ENCODE measurements around the gene PHLDB2. TPM values are rescaled to one million over a fixed set of nuclear protein-coding genes. Genes with fewer than 3 reads are reported as not detected.
A peak's percentile ranks its signal among the peaks of the same experiment; 100 is the strongest.

Gene PHLDB2
- total and polyA plus RNA-seq, 2 of the 13 experiments (the other 11 are each of a cell fraction or from before 2014, with no cell fraction given), result 8.4 to 23.6 TPM

- TF ChIP-seq TRIM22 (IDR thresholded peaks at IDR 0.05) (no peak), ZFP82 (CRISPR knock-in tag; IDR thresholded peaks at IDR 0.05; ENCODE audit: borderline replicate concordance) (no peak), NFKB2 (CRISPR knock-in tag; IDR thresholded peaks at IDR 0.05; ENCODE audit: borderline replicate concordance) (peak; percentile 94; the same call in 1 of the 2 replicates), CREB1 (IDR thresholded peaks at IDR 0.05) (no peak), CREB1 (CRISPR knock-in tag; IDR thresholded peaks at IDR 0.05) (no peak; the same call in none of the 2 replicates), MZF1 (CRISPR knock-in tag; IDR thresholded peaks at IDR 0.05; ENCODE audit: borderline replicate concordance) (no peak), ZSCAN22 (CRISPR knock-in tag; IDR thresholded peaks at IDR 0.05) (no peak), RCOR2 (CRISPR knock-in tag; IDR thresholded peaks at IDR 0.05) (0 out of 2 replicates have a peak, but pooled peaks have one; percentile 29), NCOA1 (CRISPR knock-in tag; IDR thresholded peaks at IDR 0.05) (no peak), ZNF282 (IDR thresholded peaks at IDR 0.05; ENCODE audit: partially characterized antibody) (no peak), TFDP1 (CRISPR knock-in tag; IDR thresholded peaks at IDR 0.05; ENCODE audit: borderline replicate concordance) (peak; percentile 59; the same call in 1 of the 2 replicates), ZNF275 (CRISPR knock-in tag; IDR thresholded peaks at IDR 0.05; ENCODE audit: borderline replicate concordance) (no peak), GLI4 (CRISPR knock-in tag; IDR thresholded peaks at IDR 0.05; ENCODE audit: borderline replicate concordance) (no peak), SNAPC4 (CRISPR knock-in tag; IDR thresholded peaks at IDR 0.05) (no peak), ZNF788 (CRISPR knock-in tag; IDR thresholded peaks at IDR 0.05; ENCODE audit: borderline replicate concordance) (peak; percentile 90; the same call in 1 of the 2 replicates), DNMT3B (CRISPR knock-in tag; conservative IDR thresholded peaks at IDR 0.05) (no peak; the same call in 1 of the 2 replicates), ZNF770 (CRISPR knock-in tag; IDR thresholded peaks at IDR 0.05) (no peak), SMAD1 (CRISPR knock-in tag; IDR thresholded peaks at IDR 0.05; ENCODE audit: borderline replicate concordance, low read depth) (peak; percentile 67; the same call in 1 of the 2 replicates)
Measured at GRCh38 chr3:111978583-111979433, 119.7 kb downstream of the PHLDB2 start, which contains the start of gene ABHD10 (continued).
